Gastroesophageal sphincter (tissue), 2 donors: ENCODE measurements around the gene PIGO.

Experiments
- EP300 ChIP-seq: sonication (generic); formaldehyde crosslinking; IDR thresholded peaks from one replicate; pipeline ENCODE4 v1.6.1; 2017; ENCODE audit warnings: antibody characterized with exemption, mild to moderate bottlenecking
- POLR2A ChIP-seq, 2 donors: fragments of 450-650 bp; IDR thresholded peaks; one replicate each; pipeline ENCODE4 v1.6.1; 2017; ENCODE audit warnings: antibody characterized with exemption in 2 of 2, mild to moderate bottlenecking in 2 of 2, moderate library complexity in 1 of 2

GRCh38 chr9:35072461-35073278, 23.7 kb downstream of the PIGO start, which contains the start of gene VCP:
- TF ChIP-seq EP300 (no peak), POLR2A (IDR thresholded peaks at IDR 0.05) (peak; percentile 90 to 94)
